GM12801 (cell line): ENCODE results near the gene S100A5.

ENCODE experiments used
- CTCF ChIP-seq: IDR thresholded peaks from one replicate; pipeline ENCODE4 v1.5.1; 2011; ENCODE audit warnings: control low read depth; ENCODE audit not compliant: insufficient read length; ENCODE audit errors: extremely low read depth

Gene S100A5

GRCh38 chr1:153513666-153514065 lies 27.1 kb downstream of the S100A5 start:
- no peak for TF ChIP-seq CTCF

- no peak for TF ChIP-seq CTCF
Observed at GRCh38 chr1:153513023-153513422, 27.7 kb downstream of the S100A5 start.

DNA sequence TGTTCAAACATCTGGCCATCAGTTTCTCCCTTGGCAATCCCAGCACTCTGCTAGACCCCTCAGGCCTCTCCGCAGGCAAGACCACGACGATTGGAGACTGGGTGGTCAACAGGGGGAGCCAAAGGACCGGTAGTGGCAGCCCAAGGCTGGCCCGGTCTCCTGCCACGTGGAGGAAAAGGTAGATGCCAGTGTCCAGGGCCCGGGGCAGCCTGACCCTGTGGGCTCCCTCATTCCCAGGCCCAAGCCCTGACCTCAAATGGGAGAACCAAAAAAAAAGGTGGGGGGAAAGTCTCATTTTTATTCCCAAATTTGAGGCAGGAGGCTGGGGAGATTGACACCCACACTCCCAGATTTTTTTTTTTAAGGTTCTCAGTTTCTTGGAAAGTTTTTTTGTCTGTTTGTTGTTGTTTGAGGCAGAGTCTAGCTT lies 29.7 kb downstream of the S100A5 start:
- no peak for TF ChIP-seq CTCF

DNA sequence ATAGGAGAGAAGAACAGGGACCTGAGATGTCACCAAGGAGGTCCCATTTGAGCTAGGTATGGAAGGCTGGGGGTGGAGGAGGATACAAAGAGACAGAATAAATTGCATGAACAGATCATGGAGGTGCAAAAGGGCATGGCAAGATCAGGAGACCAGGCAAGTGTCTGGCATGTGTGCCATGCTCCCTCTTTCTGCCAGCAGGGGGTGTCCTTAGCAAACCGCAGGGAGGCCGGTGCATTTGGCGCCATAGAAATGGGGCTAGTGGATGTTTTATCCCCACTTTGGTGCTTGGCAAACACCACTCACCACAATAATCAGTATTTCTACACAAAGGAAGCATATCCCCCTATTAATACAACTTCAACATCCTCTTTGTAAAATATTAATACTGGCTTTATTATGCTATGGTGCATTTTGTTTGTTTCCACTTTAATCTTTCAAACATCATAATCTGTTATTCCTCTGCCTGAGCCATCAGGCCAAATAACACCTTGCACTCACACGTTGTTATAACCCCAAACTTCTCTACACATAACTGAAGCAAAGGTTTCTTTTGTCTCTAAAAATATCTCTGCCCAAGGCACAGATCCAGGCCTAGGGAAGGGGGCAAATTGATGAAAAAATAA lies 30.9 kb downstream of the S100A5 start:
- no peak for TF ChIP-seq CTCF

GRCh38 chr1:153509036-153509435 lies 31.7 kb downstream of the S100A5 start:
- TF ChIP-seq CTCF = no peak

GRCh38 chr1:153507926-153508583 lies 32.7 kb downstream of the S100A5 start:
- no peak for TF ChIP-seq CTCF

DNA sequence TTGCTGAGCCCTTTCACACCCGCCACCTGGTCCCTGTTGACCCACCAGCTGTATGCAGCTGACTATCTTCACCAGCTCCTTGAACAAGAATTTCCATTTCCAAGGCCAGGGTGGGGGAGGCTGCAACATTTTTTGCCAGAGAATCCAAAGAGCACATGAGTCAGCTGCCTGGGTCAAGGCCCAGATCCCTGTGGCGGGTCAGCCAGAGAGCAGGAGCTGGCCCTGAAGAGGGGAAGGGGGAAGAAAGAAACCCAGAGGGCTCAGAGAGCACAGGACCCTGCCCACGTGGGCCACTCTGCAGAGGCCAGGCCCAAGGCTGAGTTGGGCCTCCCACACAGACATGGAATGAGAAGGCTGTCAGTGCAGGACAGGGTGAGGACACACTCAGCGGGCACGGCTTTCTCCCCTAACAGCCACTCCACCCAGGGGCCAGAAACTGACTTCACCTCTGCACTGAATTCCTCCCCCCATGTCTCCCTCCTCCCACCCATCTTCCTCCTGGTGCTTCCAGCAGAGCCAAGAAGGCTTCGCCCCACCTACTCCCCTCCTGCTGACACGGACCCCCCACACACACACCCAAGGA lies 33.8 kb downstream of the S100A5 start:
- no peak for TF ChIP-seq CTCF
